NCI-H187 (cell line): Measurements from ENCODE around the gene NRXN3.
A peak's percentile ranks its signal among the peaks of the same experiment; 100 is the strongest.

ENCODE experiments used
- DNase-seq, 2 experiments: peaks; one replicate each; lab custom pipeline; 2025; lab: John Stamatoyannopoulos, UW

Gene NRXN3

GRCh38 chr14:78173346-78174035 lies 3.3 kb downstream of the NRXN3 start:
- DNase-seq, result no peak

- no peak for DNase-seq
These were observed 5.2 kb downstream of the NRXN3 start for GRCh38 chr14:78175412-78175811.

GRCh38 chr14:78178071-78178470 lies 7.9 kb downstream of the NRXN3 start:
- DNase-seq, result no peak

GRCh38 chr14:78178971-78179370 lies 8.8 kb downstream of the NRXN3 start:
- no peak for DNase-seq

- no peak for DNase-seq
These were observed 11.1 kb downstream of the NRXN3 start for GRCh38 chr14:78181270-78181669.

GRCh38 chr14:78182722-78183121 lies 12.5 kb downstream of the NRXN3 start:
- no peak for DNase-seq

- DNase-seq, result no peak
These were observed 14.0 kb downstream of the NRXN3 start for GRCh38 chr14:78184157-78184556.

GRCh38 chr14:78186277-78186676 lies 16.1 kb downstream of the NRXN3 start:
- no peak for DNase-seq

GRCh38 chr14:78188882-78189281 lies 18.7 kb downstream of the NRXN3 start:
- DNase-seq, result no peak

- DNase-seq, result no peak
These were observed 25.3 kb downstream of the NRXN3 start for GRCh38 chr14:78195431-78195830.

- DNase-seq, result no peak
These were observed 26.1 kb downstream of the NRXN3 start for GRCh38 chr14:78196323-78196722.

GRCh38 chr14:78197051-78197450 lies 26.9 kb downstream of the NRXN3 start:
- no peak for DNase-seq

- no peak for DNase-seq
These were observed 32.0 kb downstream of the NRXN3 start for GRCh38 chr14:78202163-78202562.

- peak; percentile 87 to 91 for DNase-seq
These were observed 32.8 kb downstream of the NRXN3 start for GRCh38 chr14:78202976-78203375.

GRCh38 chr14:78207414-78207813 lies 37.2 kb downstream of the NRXN3 start:
- DNase-seq, result no peak

GRCh38 chr14:78220273-78220672 lies 50.1 kb downstream of the NRXN3 start:
- DNase-seq, result no peak

- no peak for DNase-seq
These were observed 52.6 kb downstream of the NRXN3 start for GRCh38 chr14:78222746-78223145.

- DNase-seq, result peak; percentile 84 to 98
These were observed 57.3 kb downstream of the NRXN3 start for GRCh38 chr14:78227248-78228077.

- DNase-seq, result no peak
These were observed 58.6 kb downstream of the NRXN3 start for GRCh38 chr14:78228702-78229327.

- peak in 1 of 2 experiments; percentile 21 for DNase-seq
These were observed 62.2 kb downstream of the NRXN3 start for GRCh38 chr14:78232231-78233000.

GRCh38 chr14:78238141-78238540 lies 68.0 kb downstream of the NRXN3 start:
- DNase-seq, result no peak

- no peak for DNase-seq
These were observed 70.4 kb downstream of the NRXN3 start for GRCh38 chr14:78240567-78240966.
